HepG2 (cell line): ENCODE measurements around the gene BANP. TPM values are rescaled to one million over a fixed set of nuclear protein-coding genes. Genes with fewer than 3 reads are reported as not detected.

ENCODE experiments used
- ATAC-seq: fragments of 200-7000 bp; cut with Tn5 transposase; 3 replicates; pipeline ENCODE4 v1.9.1; 2020; ENCODE audit warnings: mild to moderate bottlenecking, moderate library complexity
- BruUV-seq: library from RNA; stranded (reverse); fragments of 400-500 nt; replicated peaks from 2 replicates; lab custom pipeline; 2021; lab: Mats Ljungman, UMichigan
- CTCF ChIA-PET: fragments of 300-600 bp; formaldehyde crosslinking; extraction: SDS; loops from one replicate; lab custom pipeline; 2021; ENCODE audit warnings: low total read pairs, inconsistent platforms, low intra/inter-chr PET ratio; lab: Yijun Ruan, JAX
- POLR2A ChIA-PET: fragments of 350-600 bp; sonication (Branson Sonifier 250); formaldehyde crosslinking; loops from one replicate; lab custom pipeline; 2020; ENCODE audit warnings: antibody characterized with exemption, inconsistent platforms; lab: Yijun Ruan, JAX
- DNase-seq: peaks from one replicate; pipeline ENCODE4 v3.0.0-alpha.2; 2015; ENCODE audit warnings: low spot score
- FAIRE-seq: peaks from 3 replicates; lab custom pipeline; 2011; peaks lifted over from hg19 to GRCh38; lab: Jason Lieb, UNC
- H2AFZ ChIP-seq: one replicate; pipeline ENCODE4 v1.6.1; 2011; ENCODE audit warnings: low read length, inconsistent platforms
- H3K27ac ChIP-seq: fragments of 300-600 bp; 3 replicates; pipeline ENCODE4 v1.8.0; 2011; ENCODE audit warnings: mixed run types, mild to moderate bottlenecking, mixed read lengths, low read length, inconsistent platforms; ENCODE audit not compliant: insufficient read depth; ENCODE audit errors: extremely low read length
- H3K27me3 ChIP-seq, 2 experiments: fragments of 200-600 bp in 1 of 2; 2 replicates in 1 of 2; 3 replicates in 1 of 2; pipeline versions ENCODE4 v1.6.0 to v1.8.0; 2011; ENCODE audit warnings: low read length in 2 of 2, mild to moderate bottlenecking in 2 of 2, moderate library complexity in 2 of 2, inconsistent platforms in 1 of 2; ENCODE audit not compliant: insufficient read depth in 2 of 2, control insufficient read depth in 1 of 2
- H3K36me3 ChIP-seq, 2 experiments: fragments of 200-600 bp in 1 of 2; replicated peaks in 1 of 2; 2 replicates in 1 of 2; 3 replicates in 1 of 2; pipeline versions ENCODE4 v1.5.1 to v1.8.0; 2011; ENCODE audit warnings: low read length in 2 of 2, inconsistent platforms in 1 of 2; ENCODE audit not compliant: insufficient read depth in 2 of 2, control insufficient read depth in 1 of 2
- H3K4me1 ChIP-seq: 2 replicates; pipeline ENCODE4 v1.5.1; 2012; ENCODE audit warnings: low read length, inconsistent platforms; ENCODE audit not compliant: insufficient read depth
- H3K4me2 ChIP-seq: 2 replicates; pipeline ENCODE4 v1.6.0; 2011; ENCODE audit warnings: low read depth, low read length, inconsistent platforms
- H3K4me3 ChIP-seq, 3 experiments: fragments of 200-600 bp in 1 of 3; sonication (generic), shearing (Covaris generic) in 1 of 3; replicated peaks in 1 of 3; 2 replicates each; pipeline ENCODE4 v1.5.1; 2011 to 2016; ENCODE audit warnings: low read length in 3 of 3, inconsistent platforms in 2 of 3, low read depth in 2 of 3, mild to moderate bottlenecking in 2 of 3, control low read depth in 1 of 3, mixed read lengths in 1 of 3; ENCODE audit not compliant: insufficient read depth in 1 of 3
- H3K79me2 ChIP-seq: one replicate; pipeline ENCODE4 v1.6.1; 2011; ENCODE audit warnings: low read length, inconsistent platforms; ENCODE audit not compliant: insufficient read depth
- H3K9ac ChIP-seq: 2 replicates; pipeline ENCODE4 v1.6.0; 2011; ENCODE audit warnings: mild to moderate bottlenecking, low read depth, low read length, inconsistent platforms; ENCODE audit not compliant: insufficient read depth
- H3K9me3 ChIP-seq: 2 replicates; pipeline ENCODE4 v1.5.1; 2012; ENCODE audit warnings: mild to moderate bottlenecking, low read length
- H4K20me1 ChIP-seq: 2 replicates; pipeline ENCODE4 v1.6.0; 2011; ENCODE audit warnings: inconsistent platforms, mild to moderate bottlenecking, low read length, moderate library complexity; ENCODE audit not compliant: insufficient read depth
- CCDC6 ChIP-seq: sonication (generic); formaldehyde crosslinking; IDR thresholded peaks from 2 replicates; pipeline ENCODE4 v1.8.1; 2022; ENCODE audit warnings: mild to moderate bottlenecking, missing genetic modification reagents, moderate library complexity
- CSRNP2 ChIP-seq: sonication (generic); formaldehyde crosslinking; conservative IDR thresholded peaks from 2 replicates; pipeline ENCODE4 v1.8.0; 2022; ENCODE audit warnings: low read depth, missing genetic modification reagents
- FOXA1 ChIP-seq, 2 experiments: fragments of 450-650 bp in 1 of 2; sonication (generic) in 1 of 2; formaldehyde crosslinking in 1 of 2; IDR thresholded peaks; 2 replicates each; pipeline versions ENCODE4 v1.4.0 to v1.6.1; 2016 to 2020; ENCODE audit warnings: missing genetic modification reagents in 1 of 2
- IKZF4 ChIP-seq: sonication (generic); formaldehyde crosslinking; IDR thresholded peaks from 2 replicates; pipeline ENCODE4 v1.5.1; 2020; ENCODE audit warnings: borderline replicate concordance, mild to moderate bottlenecking, low read depth, missing genetic modification reagents; ENCODE audit errors: not compliant biosample characterization
- KDM4B ChIP-seq: sonication (generic); formaldehyde crosslinking; IDR thresholded peaks from 2 replicates; pipeline ENCODE4 v1.4.0; 2020; ENCODE audit warnings: missing genetic modification reagents
- PRPF4 ChIP-seq: fragments of 200-400 bp; formaldehyde crosslinking; IDR thresholded peaks from 2 replicates; pipeline ENCODE4 v1.6.1; 2016; ENCODE audit warnings: low read length, low read depth; ENCODE audit not compliant: poor library complexity, severe bottlenecking
- SETDB1 ChIP-seq: sonication (generic); formaldehyde crosslinking; IDR thresholded peaks from 2 replicates; pipeline ENCODE4 v1.5.1; 2020; ENCODE audit warnings: missing genetic modification reagents, mild to moderate bottlenecking, borderline replicate concordance
- ZC3H13 ChIP-seq: sonication (generic); formaldehyde crosslinking; IDR thresholded peaks from 2 replicates; pipeline ENCODE4 v1.8.1; 2023; ENCODE audit warnings: mild to moderate bottlenecking, missing genetic modification reagents, moderate library complexity
- ZNF350 ChIP-seq: sonication (generic); formaldehyde crosslinking; IDR thresholded peaks from 2 replicates; pipeline ENCODE4 v1.4.0; 2020; ENCODE audit warnings: mild to moderate bottlenecking, low read depth, missing genetic modification reagents, borderline replicate concordance
- ZNF512 ChIP-seq: sonication (generic); formaldehyde crosslinking; IDR thresholded peaks from 2 replicates; pipeline ENCODE4 v1.4.0; 2020; ENCODE audit warnings: mild to moderate bottlenecking, missing genetic modification reagents
- ZNF629 ChIP-seq: sonication (generic); formaldehyde crosslinking; conservative IDR thresholded peaks from 2 replicates; pipeline ENCODE4 v1.5.0; 2020; ENCODE audit warnings: missing genetic modification reagents
- ZNF704 ChIP-seq: sonication (generic); formaldehyde crosslinking; IDR thresholded peaks from 2 replicates; pipeline ENCODE4 v1.8.1; 2023; ENCODE audit warnings: mild to moderate bottlenecking, inconsistent platforms, moderate library complexity, missing genetic modification reagents, borderline replicate concordance
- WGBS: methylation state at CpG from one replicate; pipeline ENCODE4 v1.1.6; 2017; ENCODE audit warnings: low lambda C conversion rate; 5-methylcytosine and 5-hydroxymethylcytosine counted together
- in situ Hi-C: cut with HindIII; loops from 2 replicates; pipeline ENCODE4 v1.10.0; 2017; ENCODE audit warnings: low pct_unique_long_range_greater_than_20kb; ENCODE audit not compliant: extremely low pct_ligation_motif_present
- intact Hi-C: fragments of 100-400 bp; cut with micrococcal nuclease; formaldehyde crosslinking; loops from one replicate; pipeline ENCODE4 v1.10.0; 2022; ENCODE audit not compliant: unreplicated experiment
- polyA plus RNA-seq, 8 experiments: library from polyadenylated mRNA; depleted of rRNA in 3 of 8; stranded (reverse) in 7 of 8; unstranded in 1 of 8; fragments of >200 nt; fragmentation: Illumina TruSeq in 4 of 8; extraction: Trizol in 4 of 8; gene quantifications; 2 replicates each; pipeline versions ENCODE4 v1.2.1 to v1.2.3, GENCODE V29; 2011 to 2016; ENCODE audit warnings: low read depth in 4 of 8, missing spikeins in 1 of 8, mixed read lengths in 1 of 8; ENCODE audit not compliant: insufficient read depth in 1 of 8
- total RNA-seq, 5 experiments: library from RNA; depleted of rRNA; stranded (reverse); fragments of >200 nt; fragmentation: Illumina TruSeq; extraction: Trizol; gene quantifications; 2 replicates each; pipeline ENCODE4 v1.2.3, GENCODE V29; 2016; ENCODE audit warnings: low read depth in 1 of 5

BANP gene
- total and polyA plus RNA-seq, 2 of the 13 experiments (the other 11 are each of a cell fraction or from before 2014, with no cell fraction given), result 20.2 to 23.8 TPM

- DNase-seq (no peak), ATAC-seq (no peak), FAIRE-seq (no peak)
- no peaks in the 10 kb centered on the region for H3K4me1 ChIP-seq
- intact Hi-C loops, result no loop called here
- no TSS peak for BruUV-seq
- no peaks in the 10 kb centered on the region for H3K9me3 ChIP-seq
- H2AFZ ChIP-seq, result no peak overlapping the region
- no peak overlapping the region for H3K9ac ChIP-seq
- H3K4me2 ChIP-seq, result no peak overlapping the region
- in situ Hi-C loops, result no loop called here
- no peaks in the 10 kb centered on the region for H4K20me1 ChIP-seq
- 98% methylated on average over 5 of the region's 15 CpGs for WGBS
- CTCF ChIA-PET, result no interaction called here
- H3K27me3 ChIP-seq, result no peaks in the 10 kb centered on the region
- POLR2A ChIA-PET, result no interaction called here
- no peak overlapping the region for H3K27ac ChIP-seq
- no peak for TF ChIP-seq ZNF350 (CRISPR knock-in tag)
- no peak for TF ChIP-seq CCDC6
- TF ChIP-seq FOXA1 (IDR thresholded peaks at IDR 0.05), result no peak
- no peak for TF ChIP-seq FOXA1 (CRISPR knock-in tag; IDR thresholded peaks at IDR 0.05)
- TF ChIP-seq ZNF512, result no peak
- TF ChIP-seq KDM4B (CRISPR knock-in tag), result no peak
- H3K4me3 ChIP-seq, result no peak overlapping the region
- no peaks in the 10 kb centered on the region for H3K79me2 ChIP-seq
- H3K36me3 ChIP-seq, result peaks cover 7 to 24% of the 10 kb centered on the region in 2 experiments; a peak in 3 of 5 replicates
These were observed 114.5 kb downstream of the BANP start for GRCh38 chr16:88065747-88066142.

GRCh38 chr16:88066234-88066633 is 115.0 kb downstream of the BANP start:
- Histone ChIP-seq H2AFZ (no peak overlapping the region), H3K4me3 (no peak overlapping the region), H3K27me3 (no peaks in the 10 kb centered on the region), H3K9me3 (no peaks in the 10 kb centered on the region), H3K36me3 (peaks cover 9 to 24% of the 10 kb centered on the region in 2 experiments; a peak in 3 of 5 replicates), H4K20me1 (no peaks in the 10 kb centered on the region), H3K79me2 (no peaks in the 10 kb centered on the region), H3K9ac (no peak overlapping the region), H3K4me2 (no peak overlapping the region), H3K4me1 (no peaks in the 10 kb centered on the region), H3K27ac (no peak overlapping the region)
- POLR2A ChIA-PET, result no interaction called here
- BruUV-seq, result no TSS peak
- DNase-seq, result no peak
- WGBS, result 94% methylated on average over 10 of the region's 10 CpGs
- no peak for FAIRE-seq
- intact Hi-C loops (no loop called here), in situ Hi-C loops (no loop called here)
- no peak for ATAC-seq
- CTCF ChIA-PET, result no interaction called here
- TF ChIP-seq PRPF4, result no peak
- TF ChIP-seq ZC3H13 (CRISPR knock-in tag), result no peak
- no peak for TF ChIP-seq CSRNP2 (CRISPR knock-in tag)
- TF ChIP-seq ZNF704 (CRISPR knock-in tag), result no peak
- no peak for TF ChIP-seq IKZF4 (CRISPR knock-in tag)
- no peak for TF ChIP-seq SETDB1 (CRISPR knock-in tag)
- TF ChIP-seq ZNF629 (CRISPR knock-in tag), result no peak
